PC-3 (cell line): ENCODE data around the gene DRC3. TPM values are rescaled to one million over a fixed set of nuclear protein-coding genes. Genes with fewer than 3 reads are reported as not detected.
A peak's percentile ranks its signal among the peaks of the same experiment; 100 is the strongest.

Experiments used
- ATAC-seq: fragments of 200-7000 bp; cut with Tn5 transposase; 2 replicates; pipeline ENCODE4 v1.9.1; 2020; ENCODE audit warnings: mild to moderate bottlenecking, moderate library complexity
- BruUV-seq: library from RNA; stranded (reverse); fragments of 400-500 nt; replicated peaks from 2 replicates; lab custom pipeline; 2021; lab: Mats Ljungman, UMichigan
- CTCF ChIA-PET: fragments of 300-600 bp; sonication (Branson Sonifier 250); formaldehyde crosslinking; loops from one replicate; lab custom pipeline; 2022; ENCODE audit warnings: antibody characterized with exemption; lab: Charles Lee
- POLR2A ChIA-PET: fragments of 300-600 bp; sonication (Branson Sonifier 250); formaldehyde crosslinking; loops from one replicate; lab custom pipeline; 2022; ENCODE audit warnings: antibody characterized with exemption; ENCODE audit not compliant: unreplicated experiment; lab: Charles Lee
- DNase-seq: peaks from one replicate; pipeline ENCODE4 v3.0.0-alpha.2; 2015
- H2AFZ ChIP-seq: fragments of 300-600 bp; sonication (generic); 2 replicates; pipeline ENCODE4 v1.6.0; 2016; ENCODE audit warnings: antibody characterized with exemption, low read length
- H3F3A ChIP-seq: fragments of 300-600 bp; sonication (generic); one replicate; pipeline ENCODE4 v1.6.0; 2017; ENCODE audit warnings: antibody characterized with exemption, low read length, control low read depth, mild to moderate bottlenecking; ENCODE audit not compliant: unreplicated experiment
- H3K27ac ChIP-seq: fragments of 300-600 bp; sonication (generic); 2 replicates; pipeline ENCODE4 v1.5.1; 2016; ENCODE audit warnings: mild to moderate bottlenecking, low read length
- H3K27me3 ChIP-seq: fragments of 300-600 bp; sonication (generic); 2 replicates; pipeline ENCODE4 v1.6.1; 2016; ENCODE audit warnings: low read length, mixed read lengths
- H3K36me3 ChIP-seq: fragments of 300-600 bp; sonication (generic); 2 replicates; pipeline ENCODE4 v1.6.1; 2016; ENCODE audit warnings: low read depth, mixed run types, low read length, mixed read lengths
- H3K4me1 ChIP-seq: fragments of 300-600 bp; sonication (generic); 2 replicates; pipeline ENCODE4 v1.5.1; 2016; ENCODE audit warnings: low read length; ENCODE audit not compliant: insufficient read depth
- H3K4me2 ChIP-seq: fragments of 300-600 bp; sonication (generic); 2 replicates; pipeline ENCODE4 v1.6.0; 2016; ENCODE audit warnings: low read length
- H3K4me3 ChIP-seq: fragments of 300-600 bp; sonication (generic); 2 replicates; pipeline ENCODE4 v1.5.1; 2016; ENCODE audit warnings: mild to moderate bottlenecking, low read length, mixed read lengths
- H3K79me2 ChIP-seq: fragments of 300-600 bp; sonication (generic); 2 replicates; pipeline ENCODE4 v1.6.1; 2017; ENCODE audit warnings: low read length, mixed read lengths
- H3K9ac ChIP-seq: fragments of 300-600 bp; sonication (generic); 2 replicates; pipeline ENCODE4 v1.6.0; 2016; ENCODE audit warnings: mild to moderate bottlenecking, low read length
- H3K9me2 ChIP-seq: fragments of 300-600 bp; sonication (generic); replicated peaks from 2 replicates; pipeline ENCODE4 v1.6.1; 2016; ENCODE audit warnings: mixed run types, low read length, mixed read lengths
- H3K9me3 ChIP-seq: fragments of 300-600 bp; sonication (generic); 2 replicates; pipeline ENCODE4 v1.6.1; 2016; ENCODE audit warnings: low read length, mixed read lengths
- H4K20me1 ChIP-seq: fragments of 300-600 bp; sonication (generic); 2 replicates; pipeline ENCODE4 v1.6.1; 2016; ENCODE audit warnings: low read length, mixed read lengths
- EZH2 ChIP-seq: fragments of 300-600 bp; sonication (generic); IDR thresholded peaks from one replicate; pipeline ENCODE4 v1.6.1; 2017; ENCODE audit warnings: antibody characterized with exemption, mild to moderate bottlenecking, low read length; ENCODE audit not compliant: unreplicated experiment
- EZH2phosphoT487 ChIP-seq: fragments of 300-600 bp; sonication (generic); IDR thresholded peaks from 2 replicates; pipeline ENCODE4 v1.6.1; 2018; ENCODE audit warnings: mild to moderate bottlenecking, antibody characterized with exemption, low read length, borderline replicate concordance
- intact Hi-C: fragments of 100-400 bp; cut with micrococcal nuclease; formaldehyde crosslinking; loops from 2 replicates; pipeline ENCODE4 v1.9.0; 2023
- total RNA-seq: library from RNA; depleted of rRNA; stranded (reverse); fragments of >200 nt; gene quantifications from 2 replicates; pipeline ENCODE4 v1.2.3, GENCODE V29; 2014
- TF ChIP-seq, protein P1 (sequence below): fragments of 300-600 bp; sonication (generic); conservative IDR thresholded peaks from 2 replicates; pipeline ENCODE4 v1.5.1; 2017; ENCODE audit warnings: antibody characterized with exemption, low read depth, mild to moderate bottlenecking, low read length

DRC3 gene
- total RNA-seq, 1 experiment from 2014 or later, result 1.9 TPM

DNA sequence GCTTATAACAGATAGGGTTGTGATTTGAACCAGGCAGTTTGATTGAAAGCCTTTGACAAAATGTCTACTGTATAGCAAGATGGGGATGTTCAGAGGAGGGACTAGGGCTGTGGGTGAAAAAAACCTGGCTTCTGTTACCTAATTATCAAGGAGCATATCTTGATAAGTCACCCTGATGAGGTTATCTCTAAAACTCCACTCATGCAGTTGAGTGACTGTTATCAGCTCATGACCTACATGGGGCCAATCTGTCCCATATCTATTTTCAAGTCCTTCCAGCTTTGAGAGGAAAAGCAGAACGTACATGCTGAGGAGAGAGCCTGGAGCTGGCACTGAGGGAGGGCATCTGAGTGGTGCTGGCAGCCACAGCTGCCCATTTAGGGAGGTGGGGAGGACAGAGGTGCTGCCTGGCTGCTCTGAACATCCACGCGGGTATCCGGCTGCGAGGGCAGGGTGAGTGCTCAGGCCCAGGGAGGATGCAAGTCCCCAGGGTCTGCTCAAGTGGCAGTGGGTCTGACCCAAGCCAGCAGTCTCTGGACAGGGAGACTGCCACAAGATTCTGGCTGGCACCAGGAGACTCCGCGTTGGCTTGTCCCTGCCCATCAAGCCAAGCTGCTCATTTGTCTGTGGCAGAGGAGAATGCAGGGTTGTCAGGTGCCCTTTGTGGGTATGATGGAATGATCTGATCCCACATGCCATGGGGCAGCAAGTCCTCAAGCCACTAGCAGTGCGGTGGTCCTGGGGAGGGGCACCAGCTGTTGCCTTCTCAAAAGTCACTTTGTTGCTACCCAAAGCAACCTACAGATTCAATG, 37.2 kb downstream of the DRC3 start:
- ATAC-seq, result no peak
- BruUV-seq, result no TSS peak
- ChIA-PET CTCF (no interaction called here), POLR2A (no interaction called here)
- H3K27me3 ChIP-seq, result no peaks in the 10 kb centered on the region
- intact Hi-C loops, result no loop called here
- no peaks in the 10 kb centered on the region for H4K20me1 ChIP-seq
- no peak for DNase-seq
- no peak overlapping the region for H3K4me2 ChIP-seq
- no peaks in the 10 kb centered on the region for H3F3A ChIP-seq
- H3K27ac ChIP-seq, result peak overlapping the region; percentile 11; the same call in 1 of the 2 replicates
- H3K36me3 ChIP-seq, result peaks cover 5% of the 10 kb centered on the region; the same call in 1 of the 2 replicates
- no peak overlapping the region for H2AFZ ChIP-seq
- H3K4me3 ChIP-seq, result no peak overlapping the region
- no peaks in the 10 kb centered on the region for H3K9me2 ChIP-seq
- H3K79me2 ChIP-seq, result no peaks in the 10 kb centered on the region
- TF ChIP-seq EZH2phosphoT487, result no peak
- peaks cover 31% of the 10 kb centered on the region for H3K4me1 ChIP-seq
- H3K9ac ChIP-seq, result no peak overlapping the region
- H3K9me3 ChIP-seq, result no peaks in the 10 kb centered on the region

DNA sequence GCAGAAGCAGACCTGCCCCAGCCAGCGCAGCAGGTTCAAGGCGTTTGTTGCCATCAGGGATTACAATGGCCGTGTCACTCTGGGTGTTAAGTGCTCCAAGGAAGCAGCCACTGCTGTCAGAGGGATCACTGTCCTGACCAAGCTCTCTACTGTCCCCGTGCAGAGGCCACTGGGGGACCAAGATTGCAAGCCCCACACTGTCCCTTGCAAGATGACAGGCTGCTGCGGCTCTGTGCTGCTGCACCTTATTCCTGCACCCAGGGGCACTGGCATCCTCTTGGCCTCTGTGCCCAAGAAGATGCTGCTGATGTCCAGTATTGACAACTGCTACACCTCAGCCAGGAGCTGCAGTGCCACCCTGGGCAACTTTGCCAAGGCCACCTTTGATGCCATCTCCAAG, 38.6 kb downstream of the DRC3 start:
- intact Hi-C loops, result no loop called here
- ATAC-seq, result no peak
- no TSS peak for BruUV-seq

DNA sequence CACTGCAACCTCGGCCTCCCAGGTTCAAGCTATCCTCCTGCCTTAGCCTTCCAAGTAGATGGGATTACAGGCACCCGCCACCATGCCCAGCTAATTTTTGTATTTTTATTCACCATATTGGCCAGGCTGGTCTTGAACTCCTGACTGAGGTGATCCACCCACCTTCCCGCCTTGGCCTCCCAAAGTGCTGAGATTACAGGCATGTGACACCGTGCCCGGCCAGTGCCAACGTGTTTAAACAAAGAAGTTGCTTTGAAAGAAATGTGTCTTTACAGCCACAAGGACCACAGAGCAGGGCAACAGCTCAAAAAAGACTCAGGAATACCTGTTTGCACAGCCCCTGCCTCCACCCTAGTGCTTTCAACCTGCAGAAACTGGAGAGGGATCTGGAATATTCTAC, 41.3 kb downstream of the DRC3 start:
- no peaks in the 10 kb centered on the region for H4K20me1 ChIP-seq
- H3K9ac ChIP-seq, result no peak overlapping the region
- ATAC-seq (no peak), DNase-seq (no peak)
- H3K9me3 ChIP-seq, result no peaks in the 10 kb centered on the region
- no peaks in the 10 kb centered on the region for H3F3A ChIP-seq
- H3K27me3 ChIP-seq, result no peaks in the 10 kb centered on the region
- CTCF ChIA-PET, result no interaction called here
- no peak overlapping the region for H3K4me2 ChIP-seq
- no peak overlapping the region for H3K27ac ChIP-seq
- no peaks in the 10 kb centered on the region for H3K9me2 ChIP-seq
- TF ChIP-seq, protein P1, sequence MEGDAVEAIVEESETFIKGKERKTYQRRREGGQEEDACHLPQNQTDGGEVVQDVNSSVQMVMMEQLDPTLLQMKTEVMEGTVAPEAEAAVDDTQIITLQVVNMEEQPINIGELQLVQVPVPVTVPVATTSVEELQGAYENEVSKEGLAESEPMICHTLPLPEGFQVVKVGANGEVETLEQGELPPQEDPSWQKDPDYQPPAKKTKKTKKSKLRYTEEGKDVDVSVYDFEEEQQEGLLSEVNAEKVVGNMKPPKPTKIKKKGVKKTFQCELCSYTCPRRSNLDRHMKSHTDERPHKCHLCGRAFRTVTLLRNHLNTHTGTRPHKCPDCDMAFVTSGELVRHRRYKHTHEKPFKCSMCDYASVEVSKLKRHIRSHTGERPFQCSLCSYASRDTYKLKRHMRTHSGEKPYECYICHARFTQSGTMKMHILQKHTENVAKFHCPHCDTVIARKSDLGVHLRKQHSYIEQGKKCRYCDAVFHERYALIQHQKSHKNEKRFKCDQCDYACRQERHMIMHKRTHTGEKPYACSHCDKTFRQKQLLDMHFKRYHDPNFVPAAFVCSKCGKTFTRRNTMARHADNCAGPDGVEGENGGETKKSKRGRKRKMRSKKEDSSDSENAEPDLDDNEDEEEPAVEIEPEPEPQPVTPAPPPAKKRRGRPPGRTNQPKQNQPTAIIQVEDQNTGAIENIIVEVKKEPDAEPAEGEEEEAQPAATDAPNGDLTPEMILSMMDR, result no peak
- no peak for TF ChIP-seq EZH2
- TF ChIP-seq EZH2phosphoT487, result no peak
- H3K36me3 ChIP-seq, result peaks cover 6% of the 10 kb centered on the region; the same call in 1 of the 2 replicates
- no TSS peak for BruUV-seq
- POLR2A ChIA-PET, result no interaction called here
- H3K4me1 ChIP-seq, result peaks cover 6% of the 10 kb centered on the region
- no peaks in the 10 kb centered on the region for H3K79me2 ChIP-seq
- H3K4me3 ChIP-seq, result no peak overlapping the region
- no peak overlapping the region for H2AFZ ChIP-seq
- intact Hi-C loops, result no loop called here

More for the DNA sequence above, 38.6 kb downstream of the DRC3 start:
- no peaks in the 10 kb centered on the region for H3F3A ChIP-seq
- peaks cover 6% of the 10 kb centered on the region; the same call in 1 of the 2 replicates for H3K36me3 ChIP-seq
- no peak overlapping the region for H2AFZ ChIP-seq
- no peak overlapping the region for H3K27ac ChIP-seq
- CTCF ChIA-PET, result no interaction called here
- no peaks in the 10 kb centered on the region for H3K9me3 ChIP-seq
- POLR2A ChIA-PET, result no interaction called here
- no peaks in the 10 kb centered on the region for H3K27me3 ChIP-seq
- no peak overlapping the region for H3K4me3 ChIP-seq
- no peaks in the 10 kb centered on the region for H3K79me2 ChIP-seq
- H3K4me2 ChIP-seq, result no peak overlapping the region
- no peaks in the 10 kb centered on the region for H3K9me2 ChIP-seq
- H3K9ac ChIP-seq, result no peak overlapping the region
- no peak for DNase-seq
- H3K4me1 ChIP-seq, result peaks cover 16% of the 10 kb centered on the region
- H4K20me1 ChIP-seq, result no peaks in the 10 kb centered on the region
- no peak for TF ChIP-seq EZH2
- TF ChIP-seq EZH2phosphoT487, result no peak
- TF ChIP-seq, protein P1, result no peak
